SKM-1 (cell line): ENCODE measurements around the gene D2HGDH.
A peak's percentile ranks its signal among the peaks of the same experiment; 100 is the strongest.
"Not testable (repeated sequence)": the region's sequence is repeated elsewhere in the genome, so short reads cannot be mapped to it uniquely, and the experiment has no call there.

Source experiments
- DNase-seq: peaks from one replicate; lab custom pipeline; 2025; ENCODE audit not compliant: unreplicated experiment; lab: John Stamatoyannopoulos, UW

D2HGDH gene

DNA sequence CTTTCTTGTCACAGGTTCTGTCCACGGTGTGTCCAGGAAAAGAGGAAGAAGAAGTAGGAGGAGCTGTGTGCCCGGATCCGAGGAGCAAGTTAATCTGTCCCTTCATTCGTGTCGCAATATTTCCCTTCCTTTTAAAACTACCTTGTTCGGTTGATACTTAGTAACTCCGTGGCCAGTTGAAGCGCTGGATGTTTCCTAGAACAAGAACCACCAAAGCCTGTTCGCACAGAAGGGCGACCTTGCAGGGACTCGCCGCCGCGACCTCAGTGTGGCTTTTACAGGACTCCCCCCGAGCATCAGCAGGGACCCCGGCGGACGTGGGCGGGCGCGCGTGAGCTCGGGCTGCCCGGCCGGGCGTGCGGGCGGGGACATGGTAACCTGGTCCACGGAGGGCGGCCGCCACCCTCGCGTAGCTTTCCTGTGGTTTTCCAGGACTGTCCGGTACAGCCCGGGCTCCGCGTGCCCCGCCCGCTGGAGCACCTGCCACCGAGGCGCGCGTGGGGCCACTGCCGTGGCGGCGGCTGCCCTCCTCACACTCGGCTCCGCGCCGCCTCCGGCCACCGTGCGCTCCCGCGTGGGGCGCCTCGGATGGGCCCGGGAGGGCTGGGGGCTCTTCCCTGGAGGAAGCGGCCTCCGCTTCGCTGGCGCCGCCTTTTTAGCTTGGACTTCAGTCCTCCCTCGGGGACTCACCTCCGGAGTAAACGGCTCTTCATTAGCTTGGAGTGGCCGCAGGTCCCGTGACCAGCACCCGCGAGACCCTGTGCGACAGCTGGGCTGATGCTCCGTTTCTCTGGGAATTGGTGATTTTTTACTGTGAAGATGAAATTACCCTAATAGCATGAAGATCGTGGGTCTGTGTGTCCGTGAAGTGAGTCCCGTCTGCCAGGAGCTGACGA is 9.2 kb upstream of the D2HGDH start:
- DNase-seq: peak; percentile 64

DNA sequence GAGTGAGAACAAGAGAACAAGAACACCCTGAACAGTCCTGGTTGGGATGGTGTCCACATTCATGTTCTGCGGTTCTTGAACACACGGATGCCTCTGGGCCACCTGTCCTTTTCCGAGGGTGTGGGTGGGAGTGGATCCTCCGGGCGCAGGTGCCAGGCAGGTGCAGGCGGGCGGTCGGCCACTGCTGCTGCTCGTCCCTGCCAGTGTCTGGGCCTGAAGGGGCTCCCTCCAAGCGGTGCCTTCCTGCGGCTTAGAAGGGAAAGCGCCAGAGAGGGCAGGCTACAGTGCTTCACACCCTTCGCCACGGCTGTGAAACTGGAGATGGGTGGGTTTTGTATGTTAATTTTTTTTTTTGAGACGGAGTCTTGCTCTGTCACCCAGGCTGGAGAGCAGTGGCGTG is 8.0 kb upstream of the D2HGDH start:
- DNase-seq: no peak

DNA sequence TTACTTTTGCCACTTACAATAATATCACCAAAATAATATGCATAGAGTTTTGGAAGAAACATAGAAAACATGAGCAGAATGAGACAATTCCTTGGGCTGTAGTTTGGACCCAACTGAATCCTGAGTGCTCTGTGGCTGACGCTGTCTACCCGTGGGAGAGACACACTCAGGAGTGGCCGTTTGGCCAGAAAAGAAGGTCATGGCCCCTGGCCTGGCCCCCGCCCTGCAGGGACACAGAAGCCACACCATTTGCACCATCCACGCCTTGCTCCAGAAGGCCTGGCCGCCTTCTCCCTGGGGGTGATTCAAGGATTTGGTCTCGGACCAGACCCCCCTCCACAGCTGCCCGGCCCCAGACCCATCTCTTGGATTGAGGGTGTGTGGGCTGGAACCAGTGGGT is 6.4 kb upstream of the D2HGDH start:
- no peak for DNase-seq

DNA sequence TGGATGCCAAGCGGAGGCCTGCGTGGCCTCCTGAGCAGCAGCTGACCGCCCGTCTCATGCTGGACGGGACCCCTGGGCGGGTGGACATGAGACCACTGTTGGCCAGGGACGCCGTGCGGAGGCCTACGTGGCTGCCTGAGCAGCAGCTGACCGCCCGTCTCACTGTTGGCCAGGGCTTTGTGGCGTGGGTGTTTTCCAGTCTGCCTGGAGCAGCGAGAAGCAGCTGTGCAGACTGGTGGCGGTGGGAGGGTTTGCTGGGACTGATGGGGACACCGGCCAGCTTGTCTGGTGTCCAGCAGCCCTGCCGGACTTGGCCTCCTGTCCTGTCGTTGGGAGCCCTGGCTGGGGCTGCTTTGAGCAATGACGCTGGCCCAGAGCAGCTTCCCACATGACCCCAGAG is 5.8 kb upstream of the D2HGDH start:
- DNase-seq: no peak

DNA sequence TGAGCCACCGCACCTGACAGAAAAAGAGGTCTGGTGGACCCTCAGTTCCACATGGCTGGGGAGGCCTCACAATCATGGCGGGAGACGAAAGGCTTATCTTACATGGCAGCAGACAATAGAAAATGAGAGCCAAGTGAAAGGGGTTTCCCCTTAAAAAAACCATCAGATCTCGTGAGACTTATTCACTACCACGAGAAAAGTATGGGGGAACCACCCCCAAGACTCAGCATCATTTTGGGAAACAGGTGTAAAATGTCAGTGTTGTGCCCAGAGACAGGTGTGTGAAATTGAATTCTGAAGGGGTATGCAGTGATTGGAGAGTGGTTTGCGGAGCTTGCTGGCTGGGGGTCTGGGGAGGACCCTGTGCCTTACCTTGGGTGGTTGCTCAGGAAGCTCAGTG is 4.6 kb upstream of the D2HGDH start:
- DNase-seq: no peak

DNA sequence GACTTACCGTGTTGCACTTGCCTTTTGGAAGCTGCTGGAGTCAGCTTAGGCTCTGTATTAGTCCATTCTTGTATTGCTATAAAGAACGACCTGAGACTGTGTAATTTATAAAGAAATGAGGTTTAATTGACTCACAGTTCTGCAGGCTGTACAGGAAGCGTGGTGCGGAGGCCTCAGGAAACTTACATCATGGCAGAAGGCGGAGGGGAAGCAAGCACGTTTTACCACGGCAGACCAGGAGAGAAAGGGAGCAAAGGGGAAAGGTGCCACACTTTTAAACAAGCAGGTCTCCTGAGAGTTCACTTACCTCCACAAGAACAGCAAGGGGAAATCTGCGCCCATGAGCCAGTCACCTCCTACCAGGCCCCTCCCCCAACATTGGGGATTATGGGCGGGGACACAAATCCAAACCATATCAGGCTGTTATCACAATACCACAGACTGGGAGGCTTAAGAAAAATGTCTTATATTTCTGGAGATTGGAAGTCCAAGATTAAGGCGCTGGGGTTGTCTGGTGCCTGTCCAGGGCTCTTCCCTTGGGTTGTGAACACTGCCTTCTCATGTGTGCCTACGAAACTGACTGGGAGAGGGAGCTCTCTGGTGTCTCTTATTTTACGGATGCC is 3.6 kb upstream of the D2HGDH start:
- no peak for DNase-seq

DNA sequence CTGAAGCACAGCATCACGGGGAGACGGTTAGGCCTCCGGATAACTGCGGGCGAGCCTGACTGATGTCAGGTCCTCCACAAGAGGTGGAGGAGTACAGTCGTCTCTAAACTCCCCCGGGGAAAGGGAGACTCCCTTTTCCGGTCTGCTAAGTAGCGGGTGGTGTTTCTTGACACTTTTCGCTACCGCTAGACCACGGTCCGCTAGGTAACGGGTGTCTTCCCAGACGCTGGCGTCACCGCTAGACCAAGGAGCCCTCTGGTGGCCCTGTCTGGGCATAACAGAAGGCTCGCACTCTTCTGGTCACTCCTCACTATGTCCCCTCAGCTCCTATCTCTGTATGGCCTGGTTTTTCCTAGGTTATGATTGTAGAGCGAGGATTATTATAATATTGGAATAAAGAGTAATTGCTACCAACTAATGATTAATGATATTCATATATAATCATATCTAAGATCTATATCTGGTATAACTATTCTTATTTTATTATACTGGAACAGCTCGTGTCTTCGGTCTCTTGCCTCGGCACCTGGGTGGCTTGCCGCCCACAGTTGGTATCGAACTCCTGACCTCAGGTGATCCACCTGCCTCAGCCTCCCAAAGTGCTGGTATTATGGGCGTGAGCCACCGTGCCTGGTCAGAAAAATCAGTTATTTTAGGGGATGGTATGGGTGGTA is 1.8 kb upstream of the D2HGDH start:
- DNase-seq: not testable (repeated sequence)

DNA sequence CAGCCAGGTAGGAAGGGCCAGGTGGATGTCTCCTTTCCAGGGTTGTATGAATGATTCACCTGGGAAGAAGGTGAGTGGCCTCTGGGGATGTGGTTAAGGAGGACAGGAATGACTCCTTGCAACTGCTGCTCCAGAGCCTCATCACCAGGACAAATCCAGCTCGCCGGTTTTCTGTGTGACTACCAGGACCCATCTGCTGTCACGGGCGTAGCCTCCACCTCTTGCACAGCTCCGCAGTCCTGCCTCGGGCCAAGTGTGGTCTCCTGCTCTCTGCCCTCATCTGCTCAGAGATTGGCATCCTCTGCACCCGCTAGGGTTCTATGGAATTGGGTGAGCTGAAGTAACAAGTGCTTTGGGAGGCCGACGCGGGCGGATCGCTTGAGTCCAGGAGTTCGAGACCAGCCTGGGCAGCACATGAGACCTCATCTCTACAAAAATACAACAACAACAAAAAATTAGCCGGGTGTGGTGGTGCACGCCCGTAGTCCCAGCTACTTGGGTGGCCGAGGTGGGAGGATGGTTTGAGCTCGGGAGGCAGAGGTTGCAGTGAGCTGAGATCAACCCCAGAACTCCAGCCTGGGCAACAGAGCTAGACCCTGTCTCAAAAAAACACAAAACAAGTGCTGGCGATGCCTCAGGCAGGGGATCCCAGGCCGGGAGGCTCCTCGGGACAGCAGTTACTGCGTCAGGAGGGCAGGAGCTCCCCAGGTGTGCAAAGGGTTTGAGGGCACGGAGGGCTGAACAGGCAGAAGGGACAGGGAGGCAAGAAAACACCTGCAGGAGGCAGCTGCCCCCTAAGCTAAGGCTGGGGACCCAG is 831 bp upstream of the D2HGDH start:
- DNase-seq: no peak

DNA sequence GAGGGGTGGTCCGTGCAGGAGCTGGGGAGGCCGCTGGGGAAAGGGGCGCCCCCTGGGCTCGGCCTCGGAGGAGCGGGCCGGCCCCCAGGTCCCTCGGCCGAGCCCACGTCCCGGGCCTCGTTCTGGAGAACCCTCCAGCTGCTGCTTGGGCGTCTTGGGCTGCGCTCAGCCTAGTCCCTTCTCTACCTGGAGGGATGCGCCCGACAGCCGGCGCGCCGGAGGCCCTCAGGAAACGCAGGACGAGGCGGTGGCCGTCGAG is 293 bp upstream of the D2HGDH start:
- no peak for DNase-seq

DNA sequence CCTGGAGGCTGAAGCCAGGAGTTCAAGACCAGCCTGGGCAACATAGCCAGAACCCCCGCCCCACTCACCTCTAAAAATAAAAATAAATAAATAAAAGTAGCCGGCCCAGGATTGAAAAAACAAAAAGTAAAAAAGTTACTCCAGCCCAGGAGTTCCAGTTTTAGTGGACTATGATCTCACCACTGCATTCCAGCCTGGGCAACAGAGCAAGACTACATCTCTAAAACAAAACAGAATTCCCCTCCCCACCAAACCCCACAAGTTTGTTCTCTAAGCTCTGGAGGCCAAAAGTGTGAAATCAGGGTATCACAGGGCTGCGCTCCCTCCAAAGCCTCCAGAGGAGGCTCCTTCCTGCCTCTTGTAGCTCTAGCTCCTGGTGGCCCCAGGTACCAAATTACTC is 1.7 kb downstream of the D2HGDH start:
- DNase-seq: no peak

DNA sequence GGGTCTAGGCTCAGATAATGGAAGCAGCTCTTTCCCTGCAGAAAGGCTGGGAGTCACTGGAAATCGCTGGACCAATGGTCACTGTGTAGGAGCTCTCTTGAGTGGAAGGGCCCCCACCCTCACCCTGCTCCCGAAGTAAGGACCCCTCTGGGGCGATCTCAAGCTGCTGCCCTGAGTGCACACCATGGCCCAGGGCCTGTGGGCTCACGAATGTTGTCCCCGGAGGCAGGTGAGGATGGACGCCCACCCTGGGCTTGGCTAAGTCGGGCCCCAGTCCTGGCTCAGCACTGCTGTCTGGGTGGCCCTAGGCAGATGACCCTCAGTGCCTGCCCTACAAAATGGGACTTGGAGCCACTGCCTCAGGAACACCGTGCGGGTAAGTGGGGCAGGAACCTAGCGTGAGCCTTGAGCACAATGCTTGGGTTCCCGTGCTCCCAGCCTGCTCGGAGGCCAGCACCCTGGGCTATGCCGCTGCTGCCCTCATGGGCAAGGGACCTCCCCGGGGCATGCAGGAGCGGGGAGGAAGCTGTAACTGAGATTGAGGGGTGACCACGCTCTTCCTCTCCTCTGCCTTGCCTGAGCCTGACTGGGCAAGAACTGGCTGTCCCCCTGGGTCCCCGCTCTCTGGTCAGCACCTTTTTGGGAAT is 3.7 kb downstream of the D2HGDH start:
- DNase-seq: no peak

DNA sequence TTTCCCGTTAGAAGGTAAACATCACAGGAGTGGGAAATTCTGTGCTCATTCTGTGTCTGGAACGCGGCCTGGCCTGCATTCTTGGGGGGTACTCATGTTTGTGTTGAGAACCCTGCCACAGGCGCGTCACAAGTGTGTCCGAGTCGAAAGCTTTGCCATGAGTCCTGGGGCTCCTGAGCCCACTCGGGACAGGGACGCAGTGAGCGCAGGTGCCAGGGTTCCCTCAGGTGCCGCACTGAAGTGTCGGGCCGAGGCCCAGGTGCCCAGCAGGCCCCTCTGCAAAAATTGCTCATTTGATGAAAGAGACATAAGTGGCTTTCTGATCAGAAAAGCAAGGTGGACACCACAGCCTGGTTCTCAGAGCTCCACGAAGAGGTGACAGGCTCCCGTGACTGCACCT is 4.7 kb downstream of the D2HGDH start:
- no peak for DNase-seq

DNA sequence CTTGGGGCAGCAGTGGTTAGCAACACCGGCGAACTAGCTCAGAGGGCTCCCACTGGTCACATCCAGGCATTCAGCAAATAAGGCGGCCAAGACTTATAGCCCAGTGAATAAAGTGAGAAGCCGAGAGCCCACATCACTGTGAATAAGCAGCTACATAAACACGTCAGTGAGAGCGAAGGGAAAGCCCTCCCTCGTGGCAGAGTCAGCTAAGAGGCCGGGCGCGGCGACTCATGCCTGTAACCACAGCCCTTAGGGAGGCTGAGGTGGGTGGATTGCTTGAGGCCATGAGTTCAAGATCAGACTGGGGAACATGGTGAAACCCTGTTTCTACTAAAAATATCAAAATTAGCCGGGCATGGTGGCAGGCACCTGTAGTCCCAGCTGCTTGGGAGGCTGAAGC is 5.2 kb downstream of the D2HGDH start:
- no peak for DNase-seq

DNA sequence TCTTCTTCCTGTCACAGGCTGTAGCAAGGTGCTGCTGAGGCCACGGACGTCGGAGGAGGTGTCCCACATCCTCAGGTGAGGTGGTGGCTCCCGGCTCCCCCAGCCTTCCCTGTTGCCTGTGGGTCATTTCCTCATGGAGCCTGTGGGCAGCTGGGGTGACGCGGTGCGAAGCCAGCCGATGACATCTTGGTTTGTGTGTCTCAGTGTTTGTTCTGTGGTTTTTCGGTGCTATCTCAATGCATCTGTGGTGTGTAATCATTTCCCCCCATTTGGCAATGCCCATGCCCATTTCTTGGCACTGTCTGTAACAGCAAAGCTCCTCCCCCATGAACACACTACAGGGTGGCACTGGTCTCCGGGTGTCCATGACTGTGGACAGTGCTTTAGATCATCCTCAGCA is 6.6 kb downstream of the D2HGDH start:
- DNase-seq: no peak

DNA sequence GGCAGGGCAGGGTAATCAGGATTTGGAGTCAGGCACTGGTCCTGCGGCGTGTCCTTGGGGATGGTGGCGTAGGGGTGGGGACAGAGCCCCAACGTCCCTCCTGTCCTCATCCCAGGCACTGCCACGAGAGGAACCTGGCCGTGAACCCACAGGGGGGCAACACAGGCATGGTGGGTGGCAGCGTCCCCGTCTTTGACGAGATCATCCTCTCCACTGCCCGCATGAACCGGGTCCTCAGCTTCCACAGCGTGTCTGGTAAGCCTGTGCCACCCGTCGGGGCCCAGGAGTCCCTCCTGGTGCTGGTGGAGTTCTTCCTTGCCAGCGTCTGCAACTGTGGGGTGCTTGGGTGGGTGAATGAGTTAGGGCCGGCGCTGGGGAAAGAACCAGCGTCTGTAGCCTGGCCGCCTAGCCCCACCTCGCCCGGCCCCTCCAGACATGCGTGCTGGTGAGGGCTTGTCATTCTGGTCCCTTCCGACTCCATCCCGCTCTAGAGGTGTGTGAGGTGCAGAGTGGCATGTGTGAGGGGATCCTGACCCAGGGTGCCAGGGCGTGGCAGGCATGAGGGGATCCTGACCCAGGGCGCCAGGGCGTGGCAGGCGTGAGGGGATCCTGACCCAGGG is 8.0 kb downstream of the D2HGDH start:
- no peak for DNase-seq

DNA sequence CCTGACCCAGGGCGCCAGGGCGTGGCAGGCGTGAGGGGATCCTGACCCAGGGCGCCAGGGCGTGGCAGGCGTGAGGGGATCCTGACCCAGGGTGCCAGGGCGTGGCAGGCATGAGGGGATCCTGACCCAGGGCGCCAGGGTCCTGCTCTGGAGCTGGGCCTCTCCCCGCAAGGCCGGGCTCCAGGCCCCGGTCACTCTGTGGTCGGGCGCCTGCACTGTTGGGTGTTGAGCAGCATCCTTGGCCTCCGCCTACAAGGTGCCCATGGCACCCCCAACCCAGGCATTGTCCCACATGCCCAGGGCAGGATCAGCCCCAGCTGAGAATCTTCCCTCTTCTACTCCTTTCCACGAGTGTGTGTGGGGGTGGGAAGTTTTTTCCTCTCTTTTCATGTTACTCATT is 8.6 kb downstream of the D2HGDH start:
- not testable (repeated sequence) for DNase-seq

DNA sequence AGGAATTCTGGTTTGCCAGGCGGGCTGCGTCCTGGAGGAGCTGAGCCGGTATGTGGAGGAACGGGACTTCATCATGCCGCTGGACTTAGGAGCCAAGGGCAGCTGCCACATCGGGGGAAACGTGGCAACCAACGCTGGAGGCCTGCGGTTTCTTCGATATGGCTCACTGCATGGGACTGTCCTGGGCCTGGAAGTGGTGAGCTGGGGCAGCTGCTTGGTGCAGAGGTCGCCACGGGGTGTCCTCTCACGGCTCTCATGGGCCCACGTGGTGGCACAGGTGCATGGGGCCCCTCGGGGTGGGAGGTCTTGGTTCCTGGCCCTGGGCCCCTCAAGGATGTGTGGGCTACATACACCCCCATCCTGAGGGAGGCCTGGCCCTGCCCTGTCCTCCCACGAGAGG is 9.2 kb downstream of the D2HGDH start:
- no peak for DNase-seq

DNA sequence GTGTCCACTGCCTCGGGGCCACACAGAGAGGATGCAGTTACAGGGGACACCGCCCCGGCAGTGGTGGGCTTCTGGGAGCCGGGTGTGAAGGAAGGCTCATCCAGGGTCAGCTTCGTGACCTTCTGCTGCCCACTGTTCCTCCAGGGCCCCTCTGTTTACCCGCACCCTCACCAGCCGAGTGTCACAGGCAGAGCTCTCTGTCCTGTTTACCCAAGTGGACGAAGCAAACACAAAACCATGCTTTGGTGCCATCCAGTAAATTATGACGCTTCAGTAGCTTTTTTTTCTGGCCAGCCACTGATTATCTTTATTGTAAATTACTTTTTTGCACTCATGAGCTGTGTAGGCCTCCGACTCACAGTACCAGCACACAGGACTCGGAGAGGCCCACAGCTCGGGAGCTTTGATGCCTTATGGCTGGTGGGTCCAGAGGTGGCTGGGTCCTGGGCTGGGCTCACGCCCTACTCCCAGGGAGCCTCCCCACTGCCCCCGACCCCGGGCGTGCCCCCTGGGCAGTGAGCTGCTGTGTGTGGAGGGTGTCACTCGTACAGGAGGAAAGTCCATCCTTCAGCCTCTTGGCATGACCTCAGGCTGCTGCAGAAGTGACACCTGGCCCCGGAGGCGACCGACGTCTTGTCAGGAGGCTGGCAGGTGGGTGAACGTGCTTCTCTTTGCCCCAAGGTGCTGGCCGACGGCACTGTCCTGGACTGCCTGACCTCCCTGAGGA is 9.8 kb downstream of the D2HGDH start:
- no peak for DNase-seq

DNA sequence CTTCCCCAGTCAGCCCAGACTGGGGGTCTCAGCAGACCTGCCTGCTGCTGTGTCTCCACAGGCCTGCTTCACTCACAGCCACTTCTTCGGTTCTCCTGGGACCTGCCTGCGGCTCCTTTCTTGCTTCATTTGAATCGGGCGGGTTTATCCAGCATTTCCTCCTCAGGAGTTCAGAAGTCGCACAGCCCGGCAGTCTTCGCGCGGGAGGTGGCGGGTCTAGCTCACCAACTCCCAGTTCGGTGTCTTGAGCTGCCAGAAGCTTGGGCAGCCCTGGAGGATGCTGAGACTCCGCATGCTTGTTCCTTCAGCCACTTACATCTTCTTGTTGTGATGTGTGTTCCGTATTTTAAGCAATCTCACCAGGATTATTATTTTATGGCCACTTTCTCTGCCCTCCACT is 10.8 kb downstream of the D2HGDH start:
- DNase-seq: no peak

DNA sequence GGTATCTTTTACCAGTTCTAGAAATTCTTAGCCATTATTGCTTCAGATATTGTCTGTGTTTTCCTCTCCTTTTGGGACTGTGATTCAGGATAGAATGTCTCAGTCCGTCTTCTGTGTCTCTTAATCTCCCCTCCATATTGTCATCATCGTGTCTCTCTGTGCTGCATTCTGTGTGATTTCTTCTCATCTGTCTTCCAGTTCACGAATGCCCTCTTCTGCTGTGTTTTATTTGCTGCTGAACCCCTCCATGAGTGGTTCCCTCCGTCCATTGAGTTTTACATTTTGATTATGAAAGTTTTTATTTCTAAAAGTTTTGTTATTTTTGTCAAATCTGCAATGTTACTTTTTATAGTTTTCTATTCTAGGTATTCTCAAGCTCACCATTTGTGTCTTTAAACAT is 11.7 kb downstream of the D2HGDH start:
- no peak for DNase-seq
